Measurements from ENCODE around the gene SSR2. TPM values are rescaled to one million over a fixed set of nuclear protein-coding genes. Genes with fewer than 3 reads are reported as not detected.
A peak's percentile ranks its signal among the peaks of the same experiment; 100 is the strongest.

SSR2 gene
- total RNA-seq (2014; rRNA removed; shearing (Covaris generic)) = 1,065 and 1,666 TPM in 2 replicates

DNA sequence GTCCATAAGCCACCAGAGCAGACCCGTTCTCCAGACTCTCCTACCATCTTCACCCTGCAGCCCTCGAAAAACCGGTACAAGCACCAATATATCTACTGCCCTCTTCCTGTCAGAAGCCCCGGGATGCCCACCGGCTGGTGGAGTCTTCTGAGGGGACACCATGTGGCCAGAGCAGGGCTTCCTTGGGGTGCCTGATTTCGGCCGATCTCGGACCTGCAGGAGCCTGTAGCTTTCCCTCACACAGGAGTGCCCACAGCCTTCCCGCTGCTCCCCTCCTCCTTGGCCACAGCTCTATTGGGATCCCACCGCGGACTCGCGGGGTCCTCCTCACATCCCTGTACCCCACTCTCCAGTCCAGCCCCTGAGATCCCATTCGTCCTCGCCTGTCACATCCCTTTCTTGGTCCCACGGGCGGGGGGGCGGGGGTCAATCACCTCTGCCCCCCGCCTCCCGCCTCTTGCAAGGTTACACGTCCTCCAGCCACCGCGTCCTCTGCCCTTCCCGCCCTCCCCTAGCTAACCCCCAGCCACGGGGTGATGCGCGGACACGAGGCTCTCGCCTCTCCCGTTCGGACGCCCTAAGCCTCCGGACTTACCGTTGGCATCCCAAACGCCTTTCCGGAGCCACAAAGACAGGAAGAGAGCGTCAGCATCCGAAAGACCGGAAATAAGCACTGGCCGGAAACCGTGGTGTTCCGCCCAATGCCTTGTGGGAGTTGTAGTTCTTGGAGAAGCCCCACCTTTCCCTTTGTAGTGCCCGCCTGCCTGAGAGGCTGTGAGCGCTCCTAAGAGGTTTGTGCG is at the start of gene SSR2:
SSR2 (minus strand) TSS at position 659 of the 800 bp plus-strand sequence. CDS start 784 bp downstream, outside the sequence.
- peak; percentile 95 for DNase-seq (ENCODE audit: low read depth)

DNA sequence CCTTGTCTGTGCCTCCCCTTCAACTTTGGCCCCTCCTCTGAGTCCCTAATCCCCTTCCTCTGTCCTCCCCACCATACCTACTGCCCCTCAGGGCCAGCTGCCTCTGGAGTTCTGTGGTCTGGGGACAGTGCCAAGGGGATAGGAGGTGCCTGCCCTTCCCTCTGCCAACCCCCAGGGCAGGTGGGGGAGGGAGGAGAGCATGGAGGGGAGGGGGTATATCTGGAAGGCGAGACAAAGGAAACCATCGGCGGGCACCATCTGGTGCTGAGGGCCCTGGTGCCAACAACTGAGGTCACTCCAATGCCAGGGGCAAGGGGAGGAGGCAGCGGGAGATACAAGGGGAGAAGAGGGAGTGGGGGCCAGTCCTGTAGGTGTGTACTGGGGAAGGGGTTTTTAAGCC is 49.8 kb upstream of the SSR2 start:
- DNase-seq (ENCODE audit: low read depth) = no peak

DNA sequence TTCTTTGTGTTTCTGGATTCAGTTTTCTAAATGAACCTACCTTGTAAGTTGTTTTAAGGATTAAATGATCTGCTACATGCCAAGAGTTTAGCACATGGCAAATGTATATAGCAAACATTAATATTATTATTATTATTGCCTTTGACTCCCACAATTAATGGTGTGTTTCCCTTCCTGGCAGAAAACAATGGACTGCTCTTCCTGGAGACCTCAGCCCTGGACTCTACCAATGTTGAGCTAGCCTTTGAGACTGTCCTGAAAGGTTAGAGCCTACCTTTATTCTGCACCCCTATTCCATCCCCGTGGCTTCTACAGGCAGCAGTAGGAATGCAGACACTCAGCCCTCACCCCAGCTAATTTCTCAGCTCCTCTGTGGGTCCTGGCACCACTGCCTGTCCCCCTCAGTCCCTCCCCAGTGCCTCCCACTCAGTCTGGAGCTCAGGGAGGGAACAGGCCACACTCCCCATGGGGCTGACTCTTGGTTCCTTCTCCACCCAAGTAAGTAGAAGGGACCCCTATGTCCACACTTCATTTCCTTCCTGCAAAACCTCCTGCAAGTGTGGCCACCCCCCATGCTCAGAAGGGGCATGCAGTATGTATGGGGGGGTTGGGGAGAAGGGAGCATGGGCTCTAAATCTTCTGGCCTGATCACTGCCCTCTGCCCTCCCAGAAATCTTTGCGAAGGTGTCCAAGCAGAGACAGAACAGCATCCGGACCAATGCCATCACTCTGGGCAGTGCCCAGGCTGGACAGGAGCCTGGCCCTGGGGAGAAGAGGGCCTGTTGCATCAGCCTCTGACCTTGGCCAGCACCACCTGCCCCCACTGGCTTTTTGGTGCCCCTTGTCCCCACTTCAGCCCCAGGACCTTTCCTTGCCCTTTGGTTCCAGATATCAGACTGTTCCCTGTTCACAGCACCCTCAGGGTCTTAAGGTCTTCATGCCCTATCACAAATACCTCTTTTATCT is 49.0 kb upstream of the SSR2 start:
- DNase-seq (ENCODE audit: low read depth) = no peak

DNA sequence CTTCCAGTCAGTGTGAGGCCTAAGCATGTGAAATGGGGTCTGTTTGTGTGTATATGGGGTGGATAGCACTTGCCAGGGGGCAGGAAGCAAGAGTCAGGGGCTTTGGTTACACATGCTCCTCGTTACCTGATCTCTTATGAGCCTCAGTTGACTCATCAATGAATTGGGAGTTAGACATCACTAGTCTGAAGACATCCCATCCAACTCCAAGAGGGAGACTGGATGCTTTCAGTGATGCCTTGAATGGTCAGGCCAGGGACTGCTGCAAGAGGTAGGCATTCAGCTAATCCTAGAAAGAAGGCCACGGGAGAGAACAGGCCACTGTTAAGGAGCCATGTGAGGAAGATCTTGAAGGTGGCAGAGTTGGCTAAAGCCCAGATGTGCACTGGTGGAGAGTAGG is 46.5 kb upstream of the SSR2 start:
- no peak for DNase-seq (ENCODE audit: low read depth)

DNA sequence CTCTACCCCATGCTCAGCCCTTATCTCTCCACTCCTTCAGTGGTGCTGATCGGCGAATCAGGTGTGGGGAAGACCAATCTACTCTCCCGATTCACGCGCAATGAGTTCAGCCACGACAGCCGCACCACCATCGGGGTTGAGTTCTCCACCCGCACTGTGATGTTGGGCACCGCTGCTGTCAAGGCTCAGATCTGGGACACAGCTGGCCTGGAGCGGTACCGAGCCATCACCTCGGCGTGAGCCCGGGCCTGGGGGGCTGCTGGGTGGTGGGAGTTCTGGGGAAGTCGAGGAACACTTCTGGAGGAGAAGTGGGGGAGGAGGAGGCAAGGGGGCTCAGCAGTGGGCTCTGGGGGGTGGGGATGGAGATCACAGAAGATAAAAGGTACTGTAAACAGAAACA is 45.1 kb upstream of the SSR2 start:
- DNase-seq (ENCODE audit: low read depth) = no peak

DNA sequence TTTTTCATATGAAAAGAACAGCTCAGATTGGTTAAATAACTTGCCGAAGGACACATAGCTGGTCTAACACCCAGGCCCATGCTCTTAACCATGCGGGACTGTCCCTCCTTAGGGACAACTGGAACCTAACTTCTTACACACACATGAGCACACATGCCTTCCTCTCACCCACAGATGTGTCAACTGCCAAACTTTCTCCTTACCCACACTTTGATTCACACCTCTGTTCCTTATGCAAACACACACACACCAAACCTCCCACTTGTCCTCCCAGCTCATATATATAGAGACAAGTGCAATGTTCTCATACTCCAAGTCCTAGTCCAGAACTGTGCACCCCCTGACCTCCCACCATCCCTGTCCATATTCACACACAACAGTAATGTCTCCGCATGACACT is 44.5 kb upstream of the SSR2 start:
- no peak for DNase-seq (ENCODE audit: low read depth)

DNA sequence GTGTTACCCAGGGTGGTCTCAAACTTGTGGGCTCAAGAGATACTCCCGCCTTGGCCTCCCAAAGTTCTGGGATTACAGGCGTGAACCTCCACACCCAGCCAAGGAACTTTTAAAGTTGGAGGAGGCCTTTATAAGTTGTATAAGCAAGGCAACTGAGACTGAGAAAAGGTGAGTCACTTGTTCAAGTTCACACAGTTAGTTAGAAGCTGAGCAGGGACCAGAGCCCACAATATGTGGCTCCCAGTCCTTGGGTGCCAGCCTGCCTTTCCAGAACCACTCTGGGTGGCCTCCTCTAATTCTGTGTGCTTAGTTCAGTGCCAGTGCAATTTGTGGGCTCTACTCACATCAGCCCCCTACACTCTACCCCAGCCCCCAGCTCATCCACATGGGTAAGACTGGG is 43.9 kb upstream of the SSR2 start:
- no peak for DNase-seq (ENCODE audit: low read depth)

DNA sequence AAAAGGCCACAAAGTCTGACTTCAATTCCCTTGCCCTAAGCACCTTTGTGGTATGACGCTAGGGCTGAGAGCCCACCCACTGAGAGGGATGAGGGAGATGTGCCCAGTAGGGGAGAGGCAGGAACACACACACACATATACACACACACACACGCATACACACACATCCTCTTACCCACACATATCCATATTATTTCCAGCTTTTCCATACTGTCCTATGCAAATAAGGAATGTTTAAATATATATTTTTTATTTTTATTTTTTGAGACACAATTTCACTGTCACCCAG is 43.2 kb upstream of the SSR2 start:
- no peak for DNase-seq (ENCODE audit: low read depth)

DNA sequence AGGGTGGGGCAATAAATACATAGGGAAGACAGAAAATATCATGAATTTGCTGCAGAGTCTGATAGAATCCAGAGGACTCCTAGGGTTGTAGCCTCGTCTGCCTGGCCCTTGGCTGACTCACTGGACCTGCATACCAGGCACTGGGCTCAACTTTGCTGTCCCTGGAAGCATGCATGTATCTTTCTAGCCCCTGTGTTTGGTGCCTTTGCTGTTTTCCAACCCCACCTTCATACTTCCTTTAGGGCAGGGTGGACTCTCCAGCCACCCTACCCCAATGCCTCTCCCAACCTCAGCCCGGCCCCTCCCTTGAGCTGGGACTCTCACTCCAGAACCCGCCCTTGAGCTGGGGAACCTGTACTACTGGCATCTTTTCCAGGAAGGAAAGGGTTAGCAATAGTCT is 41.4 kb upstream of the SSR2 start:
- no peak for DNase-seq (ENCODE audit: low read depth)

DNA sequence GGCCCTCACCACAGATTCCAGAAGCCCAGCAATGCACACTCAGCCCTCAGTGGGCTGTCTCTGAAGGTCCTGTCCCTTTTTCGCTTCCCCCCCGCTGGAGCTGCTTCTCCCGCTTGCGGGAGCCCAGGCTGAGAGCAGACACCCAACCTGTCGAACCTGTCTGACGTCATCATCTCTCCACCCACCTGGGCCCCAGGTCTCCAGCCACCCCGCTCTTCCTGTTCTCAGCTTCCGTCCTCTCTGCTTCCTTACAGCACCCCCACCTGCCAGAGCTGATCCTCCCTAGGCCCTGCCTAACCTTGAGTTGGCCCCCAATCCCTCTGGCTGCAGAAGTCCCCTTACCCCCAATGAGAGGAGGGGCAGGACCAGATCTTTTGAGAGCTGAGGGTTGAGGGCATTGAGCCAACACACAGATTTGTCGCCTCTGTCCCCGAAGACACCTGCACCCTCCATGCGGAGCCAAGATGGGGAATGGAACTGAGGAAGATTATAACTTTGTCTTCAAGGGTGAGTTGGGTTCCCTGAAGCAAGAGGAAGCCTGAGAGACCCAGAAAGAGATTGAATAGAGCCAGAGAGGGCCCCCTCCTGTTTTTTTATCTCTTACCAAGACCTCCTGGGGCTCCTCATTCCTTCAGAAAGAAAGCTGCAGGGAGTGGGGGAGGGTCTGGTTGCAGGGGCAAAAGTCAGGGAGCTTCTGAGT is 40.3 kb upstream of the SSR2 start, which contains the start of gene RAB25:
RAB25 (plus strand) TSS at position 224 of the 700 bp plus-strand sequence; CDS start at position 465, 241 bp downstream.
- no peak for DNase-seq (ENCODE audit: low read depth)

DNA sequence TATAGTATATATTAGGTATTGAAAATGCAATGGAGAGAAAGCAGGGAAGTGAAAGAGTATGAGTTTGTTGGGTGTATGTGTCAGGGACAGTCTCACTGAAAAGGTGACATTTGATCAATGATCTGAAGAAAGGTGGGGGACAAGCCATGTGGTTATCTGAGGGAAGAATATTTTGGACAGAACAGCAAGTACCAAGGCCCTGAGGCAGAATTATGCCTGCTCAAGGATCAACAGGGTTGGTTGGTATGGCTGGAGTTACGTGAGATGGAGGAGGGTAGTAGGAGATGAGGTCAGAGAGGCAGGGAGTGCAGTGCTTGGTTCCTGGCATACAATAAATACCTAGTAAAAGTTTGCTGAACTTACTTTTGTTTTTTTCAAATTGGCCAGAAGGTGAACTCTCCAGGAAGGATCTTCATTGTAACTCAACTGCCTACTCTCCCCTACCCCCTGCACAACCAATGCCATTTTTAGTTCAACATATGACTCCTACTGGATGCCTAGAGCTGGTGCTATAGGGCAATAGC is 35.6 kb upstream of the SSR2 start:
- DNase-seq (ENCODE audit: low read depth) = no peak

DNA sequence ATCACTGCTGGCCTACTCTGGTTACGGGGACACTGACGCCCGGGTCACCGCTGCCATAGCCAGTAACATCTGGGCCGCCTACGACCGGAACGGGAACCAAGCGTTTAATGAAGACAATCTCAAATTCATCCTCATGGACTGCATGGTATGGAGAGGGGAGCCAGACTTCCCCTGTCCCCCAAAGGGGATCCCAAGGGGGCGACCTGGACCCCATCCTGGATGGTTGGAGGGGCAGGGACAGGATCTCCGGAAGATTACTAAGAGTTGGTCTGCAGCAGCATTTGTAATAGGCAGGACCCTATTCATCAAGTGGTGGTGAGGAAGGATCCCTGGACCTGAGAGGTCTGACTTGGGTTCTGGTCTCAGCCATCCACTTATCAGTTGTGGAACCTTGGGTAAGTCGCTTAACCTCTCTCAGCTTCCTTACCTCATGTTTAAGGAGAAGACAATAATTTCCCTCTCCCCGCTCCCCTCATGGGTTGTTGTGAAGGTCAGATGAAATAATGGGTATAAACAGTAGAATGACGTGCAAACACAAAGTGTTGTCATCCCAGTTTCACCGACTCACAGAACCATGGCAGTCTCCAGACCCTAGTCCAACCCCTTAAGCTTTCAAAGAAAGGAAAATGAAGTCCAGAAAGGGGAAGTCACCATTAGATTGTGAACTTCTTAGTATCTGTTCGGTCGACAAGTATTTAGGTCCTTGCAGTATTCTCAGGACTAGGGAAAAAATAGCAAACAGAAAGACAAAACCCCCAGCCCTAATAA is 34.7 kb upstream of the SSR2 start:
- no peak for DNase-seq (ENCODE audit: low read depth)

DNA sequence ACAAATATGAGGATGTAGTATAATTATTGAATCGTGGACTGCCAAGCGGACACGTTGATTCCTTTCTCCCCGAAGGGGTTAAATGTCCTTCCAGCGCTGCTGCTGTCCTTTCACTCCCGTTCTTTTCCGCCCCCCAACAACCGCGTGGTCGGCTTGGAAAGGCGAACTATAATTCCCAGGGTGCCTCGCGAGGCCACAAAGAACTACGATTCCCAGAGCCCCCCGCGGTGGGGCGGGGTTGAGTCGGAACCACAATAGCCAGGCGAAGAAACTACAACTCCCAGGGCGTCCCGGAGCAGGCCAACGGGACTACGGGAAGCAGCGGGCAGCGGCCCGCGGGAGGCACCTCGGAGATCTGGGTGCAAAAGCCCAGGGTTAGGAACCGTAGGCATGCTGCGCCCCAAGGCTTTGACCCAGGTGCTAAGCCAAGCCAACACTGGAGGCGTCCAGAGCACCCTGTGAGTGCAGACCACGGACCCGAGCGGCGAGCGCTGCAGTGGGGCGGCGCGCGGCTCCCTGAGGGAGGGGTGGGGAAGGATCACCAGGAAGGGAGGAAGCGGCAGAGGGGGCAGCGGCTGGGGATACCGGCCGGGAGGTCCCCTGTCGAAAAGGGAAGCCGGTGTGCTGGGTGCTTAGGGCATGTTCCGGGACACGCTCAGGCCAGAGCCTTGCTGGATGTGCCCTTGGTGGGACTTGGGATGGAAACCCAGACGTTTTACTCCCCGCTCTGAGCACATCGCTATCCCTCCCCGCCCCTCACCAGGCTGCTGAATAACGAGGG is 33.9 kb upstream of the SSR2 start, which contains the start of gene LAMTOR2:
LAMTOR2 (plus strand) TSS at position 283 of the 781 bp plus-strand sequence; CDS start at position 391, 108 bp downstream.
- peak; percentile 98 for DNase-seq (ENCODE audit: low read depth)

DNA sequence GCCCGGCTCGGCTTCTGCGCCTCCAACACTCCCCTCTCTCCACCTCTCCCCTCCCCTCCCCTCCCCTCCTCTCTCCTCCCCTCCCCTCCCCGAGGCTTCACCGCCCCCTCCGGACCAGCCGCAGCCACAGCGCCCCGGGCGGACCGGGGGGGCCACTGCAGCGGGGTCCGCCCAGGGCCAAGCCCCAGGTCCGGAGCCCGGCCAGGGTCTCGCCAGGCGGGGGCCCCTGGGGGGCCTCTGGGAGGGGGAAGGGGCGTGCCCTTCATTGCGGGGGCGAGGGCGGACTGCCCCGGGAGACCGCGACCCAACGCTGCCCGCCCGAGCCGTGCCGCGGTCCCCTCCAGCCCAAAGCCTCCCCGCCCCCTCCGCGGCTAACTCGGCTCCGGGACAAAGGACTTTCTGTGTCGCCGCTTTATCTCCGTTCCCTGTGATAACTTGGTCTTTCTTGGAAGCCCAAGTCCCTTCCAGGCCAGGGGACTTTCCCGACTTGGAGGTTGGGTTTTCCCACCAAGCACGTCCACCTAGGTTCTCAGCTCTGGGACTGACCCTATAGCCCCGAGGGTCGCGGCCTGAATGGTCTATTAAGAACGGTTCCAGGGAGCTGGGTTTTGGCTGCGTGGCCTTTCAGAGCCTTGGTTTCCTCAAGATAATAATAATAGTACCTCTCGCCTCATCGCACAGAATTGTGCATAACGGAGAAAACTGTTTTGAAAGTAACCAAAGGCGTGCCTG is 33.2 kb upstream of the SSR2 start, which contains the start of gene UBQLN4:
UBQLN4 (minus strand) TSS at position 31 of the 732 bp plus-strand sequence. CDS start 97 bp downstream, outside the sequence.
- DNase-seq (ENCODE audit: low read depth) = peak; percentile 75

DNA sequence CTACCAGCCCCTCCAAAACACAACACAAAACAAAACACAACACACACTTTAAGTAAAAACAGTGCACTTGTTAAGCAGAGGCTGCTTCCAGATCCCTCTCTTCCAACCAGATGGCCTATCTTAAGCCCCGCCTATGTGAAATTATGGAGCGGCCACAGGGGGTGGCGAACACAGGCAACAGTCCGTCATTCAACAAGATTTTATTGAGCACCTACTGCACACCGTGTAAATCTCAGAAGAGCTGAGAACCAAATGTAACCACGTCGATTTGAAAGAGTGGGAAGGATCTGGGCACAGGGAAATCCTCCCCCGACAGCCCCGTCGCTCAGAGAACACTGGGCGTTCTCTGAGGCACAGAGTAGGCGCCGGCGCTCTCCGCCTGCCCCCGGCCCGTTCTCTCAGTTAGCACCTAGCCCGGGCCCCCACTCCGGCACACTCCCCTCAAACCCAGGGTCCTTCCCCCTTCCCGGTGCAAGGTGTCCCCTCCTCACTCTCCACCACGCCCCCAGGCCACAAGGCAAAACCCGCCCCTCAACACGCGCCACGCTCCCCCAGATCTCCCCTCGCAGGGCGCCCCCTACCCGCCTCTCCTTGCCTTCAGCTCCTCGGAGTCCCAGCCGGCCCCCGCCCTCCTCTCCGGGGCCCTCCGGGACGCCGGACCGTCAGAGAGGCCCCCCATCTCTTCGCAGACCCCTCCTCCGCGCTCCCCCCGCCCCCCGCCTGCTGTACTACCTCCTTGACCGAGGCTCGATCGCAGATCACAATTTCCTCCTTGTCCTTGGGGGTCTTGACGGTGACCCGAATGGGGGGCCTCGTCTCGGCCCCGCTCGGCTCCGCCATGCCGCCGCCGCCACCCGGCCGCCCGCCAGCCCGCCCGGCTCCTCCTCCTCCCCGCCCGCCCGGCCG is 32.4 kb upstream of the SSR2 start:
- peak; percentile 72 for DNase-seq (ENCODE audit: low read depth)

DNA sequence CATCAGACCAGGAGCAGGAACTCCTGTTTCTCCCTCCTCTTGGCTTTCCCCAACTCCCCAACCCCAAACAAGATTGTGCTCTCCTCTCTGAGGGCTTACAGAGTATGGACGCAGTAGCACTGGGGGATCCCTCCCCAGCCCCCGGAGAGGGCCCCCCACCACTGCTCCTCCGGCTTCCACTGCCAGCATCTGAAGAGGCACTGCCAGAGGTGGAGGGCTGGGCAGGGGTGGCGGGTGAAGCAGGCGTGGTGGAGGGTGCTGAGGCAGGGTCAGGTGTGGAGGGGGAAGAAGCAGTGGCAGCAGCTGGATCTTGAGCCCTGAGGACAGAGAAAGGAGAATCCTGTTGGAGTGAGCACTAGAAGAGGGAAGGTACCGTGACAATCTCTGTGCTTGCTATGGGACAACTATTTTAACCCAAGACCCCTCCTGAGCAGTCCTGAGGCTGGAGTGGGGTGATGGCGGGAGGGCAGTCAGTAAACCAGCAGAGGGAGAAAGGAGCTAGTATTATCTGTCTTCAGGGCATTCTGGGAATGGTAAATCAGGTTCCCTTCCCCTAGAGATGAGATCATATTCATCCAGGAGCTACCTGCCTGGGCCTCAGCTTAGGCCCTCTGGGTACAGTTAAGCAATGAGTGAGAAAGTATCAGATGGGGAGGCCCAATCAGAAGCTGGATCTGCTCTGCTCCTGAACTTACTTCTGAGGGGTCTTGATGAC is 30.4 kb upstream of the SSR2 start:
- no peak for DNase-seq (ENCODE audit: low read depth)

DNA sequence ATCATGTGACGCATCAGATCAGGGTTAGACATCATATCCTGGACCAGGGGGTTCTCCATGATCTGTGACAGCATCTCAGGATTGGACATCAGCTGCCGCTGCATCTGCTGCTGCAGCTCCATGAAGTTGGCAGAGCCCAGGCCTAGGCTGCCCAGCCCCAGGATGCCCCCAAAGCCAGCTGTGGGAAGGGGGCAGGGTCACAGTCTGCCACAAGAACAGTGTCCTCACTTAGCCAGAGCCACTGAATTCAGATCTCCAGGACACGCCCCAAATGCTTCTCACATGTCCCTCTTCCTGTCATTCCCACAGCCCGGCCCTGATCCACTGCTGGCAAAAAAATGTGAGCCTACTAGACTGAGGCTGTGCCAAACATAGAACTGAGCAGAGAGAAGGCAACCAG is 29.6 kb upstream of the SSR2 start:
- no peak for DNase-seq (ENCODE audit: low read depth)
